Measurements from ENCODE around the gene CA10.

Gene CA10

DNA sequence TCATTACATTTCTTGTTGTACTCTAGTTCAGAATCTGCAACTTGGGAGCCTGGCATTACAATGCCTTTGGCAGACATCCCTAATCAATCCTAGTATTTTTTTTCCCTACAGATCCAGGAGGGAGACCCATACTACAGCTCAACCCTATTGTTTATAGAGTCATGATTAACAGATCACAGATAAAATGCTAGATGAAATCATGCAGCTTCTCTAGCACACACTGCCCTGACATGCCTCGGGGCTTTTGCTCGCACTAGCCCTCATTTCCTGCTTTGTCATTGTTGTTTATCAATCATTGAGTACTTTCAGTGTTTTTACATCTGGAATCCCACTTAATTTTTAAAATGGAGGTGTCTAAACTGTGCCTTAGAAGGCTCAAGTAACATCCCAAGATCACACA, 412.5 kb downstream of the CA10 start:
- Histone ChIP-seq H3K9me3 (ENCODE audit: severe bottlenecking) (no peaks in the 10 kb centered on the region), H3K27me3 (ENCODE audit: insufficient read depth, low read depth, severe bottlenecking) (no peaks in the 10 kb centered on the region), H3K36me3 (no peaks in the 10 kb centered on the region), H3K27ac (no peak overlapping the region), H3K4me3 (ENCODE audit: low read depth, low read length) (no peak overlapping the region)
- TF ChIP-seq, protein P1, sequence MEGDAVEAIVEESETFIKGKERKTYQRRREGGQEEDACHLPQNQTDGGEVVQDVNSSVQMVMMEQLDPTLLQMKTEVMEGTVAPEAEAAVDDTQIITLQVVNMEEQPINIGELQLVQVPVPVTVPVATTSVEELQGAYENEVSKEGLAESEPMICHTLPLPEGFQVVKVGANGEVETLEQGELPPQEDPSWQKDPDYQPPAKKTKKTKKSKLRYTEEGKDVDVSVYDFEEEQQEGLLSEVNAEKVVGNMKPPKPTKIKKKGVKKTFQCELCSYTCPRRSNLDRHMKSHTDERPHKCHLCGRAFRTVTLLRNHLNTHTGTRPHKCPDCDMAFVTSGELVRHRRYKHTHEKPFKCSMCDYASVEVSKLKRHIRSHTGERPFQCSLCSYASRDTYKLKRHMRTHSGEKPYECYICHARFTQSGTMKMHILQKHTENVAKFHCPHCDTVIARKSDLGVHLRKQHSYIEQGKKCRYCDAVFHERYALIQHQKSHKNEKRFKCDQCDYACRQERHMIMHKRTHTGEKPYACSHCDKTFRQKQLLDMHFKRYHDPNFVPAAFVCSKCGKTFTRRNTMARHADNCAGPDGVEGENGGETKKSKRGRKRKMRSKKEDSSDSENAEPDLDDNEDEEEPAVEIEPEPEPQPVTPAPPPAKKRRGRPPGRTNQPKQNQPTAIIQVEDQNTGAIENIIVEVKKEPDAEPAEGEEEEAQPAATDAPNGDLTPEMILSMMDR (IDR thresholded peaks at IDR 0.05; ENCODE audit: low read depth, low read length): no peak
- DNase-seq: no peak

DNA sequence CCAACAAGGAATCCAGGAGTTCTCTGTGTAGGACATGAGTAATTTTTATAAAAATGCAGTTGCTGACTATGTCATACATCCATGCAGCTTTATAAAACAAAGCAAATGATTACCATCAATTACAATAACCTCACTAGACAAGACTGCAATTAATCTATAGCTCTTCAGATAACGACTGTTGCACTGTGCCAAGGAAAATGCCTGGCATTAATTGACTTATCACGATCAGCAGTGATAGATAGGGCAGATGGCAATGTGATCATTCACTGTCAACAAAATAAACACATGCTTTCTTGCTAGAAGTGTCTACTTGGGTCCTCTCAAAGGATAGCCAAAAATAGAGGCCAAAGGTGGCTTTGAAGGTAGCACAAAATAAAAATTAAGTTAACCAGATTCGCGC, 415.0 kb downstream of the CA10 start:
- Histone ChIP-seq H3K27ac (no peak overlapping the region), H3K9me3 (ENCODE audit: severe bottlenecking) (no peaks in the 10 kb centered on the region), H3K27me3 (ENCODE audit: insufficient read depth, low read depth, severe bottlenecking) (no peaks in the 10 kb centered on the region), H3K36me3 (no peaks in the 10 kb centered on the region), H3K4me3 (ENCODE audit: low read depth, low read length) (no peak overlapping the region)
- no peak for DNase-seq
- TF ChIP-seq, protein P1 (IDR thresholded peaks at IDR 0.05; ENCODE audit: low read depth, low read length): no peak

DNA sequence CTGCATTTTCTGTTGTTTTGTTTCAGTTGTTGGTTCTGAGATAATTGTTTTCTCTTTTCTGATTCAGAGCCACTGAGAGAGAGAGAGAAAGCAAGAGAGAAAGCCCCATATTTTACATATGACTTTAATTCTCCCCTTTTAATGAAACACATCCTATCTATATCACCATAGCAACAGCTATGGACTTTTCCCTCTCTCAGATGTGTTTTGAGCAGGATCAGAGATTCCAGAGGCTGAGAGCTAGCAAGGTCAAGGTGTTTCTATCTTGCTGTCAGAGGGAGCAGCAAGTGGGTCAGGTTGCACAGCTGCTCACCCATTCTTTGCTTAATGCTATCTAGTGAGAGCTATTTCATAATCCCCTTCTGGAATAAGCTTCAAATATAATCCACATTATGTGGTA, 415.9 kb downstream of the CA10 start:
- Histone ChIP-seq H3K9me3 (ENCODE audit: severe bottlenecking) (no peaks in the 10 kb centered on the region), H3K27me3 (ENCODE audit: insufficient read depth, low read depth, severe bottlenecking) (no peaks in the 10 kb centered on the region), H3K27ac (no peak overlapping the region), H3K36me3 (no peaks in the 10 kb centered on the region), H3K4me3 (ENCODE audit: low read depth, low read length) (no peak overlapping the region)
- DNase-seq: no peak
- TF ChIP-seq, protein P1 (IDR thresholded peaks at IDR 0.05; ENCODE audit: low read depth, low read length): no peak

DNA sequence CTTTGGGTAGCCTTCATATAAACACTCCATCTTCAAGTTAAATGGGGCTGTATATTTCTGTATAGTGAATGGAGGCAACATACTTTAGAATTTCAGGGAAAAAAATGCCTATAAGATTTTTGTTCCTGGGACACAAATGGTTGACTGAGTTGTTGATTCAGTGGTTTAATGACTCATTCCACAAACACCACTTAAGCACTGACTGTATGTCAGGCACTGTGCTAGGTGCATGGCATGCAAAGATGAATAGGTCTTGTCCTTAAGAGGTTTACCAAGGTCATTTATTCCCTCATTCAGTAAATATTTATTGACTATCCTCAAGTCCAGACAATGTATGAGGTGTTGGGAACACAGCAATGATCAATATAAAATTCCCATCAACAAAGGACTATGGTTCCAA, 417.1 kb downstream of the CA10 start:
- Histone ChIP-seq H3K9me3 (ENCODE audit: severe bottlenecking) (no peaks in the 10 kb centered on the region), H3K36me3 (no peaks in the 10 kb centered on the region), H3K27ac (no peak overlapping the region), H3K4me3 (ENCODE audit: low read depth, low read length) (no peak overlapping the region), H3K27me3 (ENCODE audit: insufficient read depth, low read depth, severe bottlenecking) (no peaks in the 10 kb centered on the region)
- TF ChIP-seq, protein P1 (IDR thresholded peaks at IDR 0.05; ENCODE audit: low read depth, low read length): no peak
- DNase-seq: no peak

DNA sequence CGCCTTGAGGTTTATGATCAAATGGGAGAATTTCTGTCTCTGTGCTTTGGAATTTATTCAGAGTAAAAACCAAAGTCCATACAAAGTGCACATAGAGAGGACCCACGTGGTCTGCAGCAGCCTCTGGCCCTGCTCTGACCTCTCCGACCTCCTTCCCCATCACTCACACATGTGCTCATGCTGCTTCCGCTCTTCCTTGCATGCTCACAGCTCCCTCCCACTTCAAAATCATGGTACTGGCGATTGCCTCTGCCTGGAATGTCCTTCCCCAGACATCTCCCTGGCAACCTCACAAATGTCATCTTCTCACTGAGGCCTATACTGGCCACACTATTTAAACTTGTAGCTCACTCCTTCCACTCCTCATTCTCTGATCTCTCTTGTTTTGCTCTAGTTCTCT, 418.0 kb downstream of the CA10 start:
- TF ChIP-seq, protein P1 (IDR thresholded peaks at IDR 0.05; ENCODE audit: low read depth, low read length): no peak
- Histone ChIP-seq H3K4me3 (ENCODE audit: low read depth, low read length) (no peak overlapping the region), H3K27me3 (ENCODE audit: insufficient read depth, low read depth, severe bottlenecking) (no peaks in the 10 kb centered on the region), H3K9me3 (ENCODE audit: severe bottlenecking) (no peaks in the 10 kb centered on the region), H3K36me3 (no peaks in the 10 kb centered on the region), H3K27ac (no peak overlapping the region)
- DNase-seq: no peak

DNA sequence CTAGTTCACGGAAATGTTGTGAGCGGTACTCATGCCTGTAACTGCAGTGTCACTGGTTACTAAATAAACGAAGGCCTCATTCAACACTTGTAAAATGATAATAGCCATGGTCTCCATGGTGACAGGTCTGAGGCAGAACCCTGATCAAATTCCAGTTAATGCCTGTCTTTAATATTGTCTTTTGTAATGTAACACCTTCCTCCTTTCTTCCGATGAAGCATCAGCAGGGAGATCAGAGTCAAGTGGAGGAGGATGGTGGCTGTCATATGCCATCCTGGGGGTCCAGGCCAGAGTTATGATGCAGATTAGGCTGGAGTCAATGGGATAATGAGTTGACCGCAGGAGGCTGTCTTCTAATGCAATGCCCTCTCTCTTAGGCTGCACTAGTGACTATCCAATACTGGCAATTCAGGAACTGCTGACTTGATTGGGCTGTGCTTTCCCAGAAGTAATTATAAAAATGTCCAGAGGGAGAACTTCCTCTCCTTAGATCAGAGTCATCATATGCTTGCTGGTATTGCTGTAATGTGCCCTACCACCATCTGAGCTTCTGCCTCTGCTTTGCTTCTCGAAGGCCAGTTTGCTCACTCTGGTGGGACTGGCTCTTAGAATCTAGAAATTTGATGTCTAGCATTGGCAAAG, 419.1 kb downstream of the CA10 start:
- H3K9me3 ChIP-seq (ENCODE audit: severe bottlenecking): no peaks in the 10 kb centered on the region
- no peak overlapping the region for H3K4me3 ChIP-seq (ENCODE audit: low read depth, low read length)
- TF ChIP-seq, protein P1 (IDR thresholded peaks at IDR 0.05; ENCODE audit: low read depth, low read length): no peak
- H3K27me3 ChIP-seq (ENCODE audit: insufficient read depth, low read depth, severe bottlenecking): no peaks in the 10 kb centered on the region
- no peak for DNase-seq
- H3K27ac ChIP-seq: no peak overlapping the region
- no peaks in the 10 kb centered on the region for H3K36me3 ChIP-seq

Data from WERI-Rb-1 (cell line).